H9 (cell line): ENCODE results near the gene PRLH. TPM values are rescaled to one million over a fixed set of nuclear protein-coding genes. Genes with fewer than 3 reads are reported as not detected.

Experiments used
- DNase-seq: peaks from one replicate; pipeline ENCODE4 v3.0.0-alpha.2; 2017
- H2AFZ ChIP-seq: one replicate; pipeline ENCODE4 v1.6.1; 2013; ENCODE audit warnings: mild to moderate bottlenecking, low read length, control low read depth, moderate library complexity
- H2AK5ac ChIP-seq: 2 replicates; pipeline ENCODE4 v1.6.1; 2013; ENCODE audit warnings: low read length, control low read depth, mixed read lengths; ENCODE audit not compliant: insufficient read length
- H2BK120ac ChIP-seq: one replicate; pipeline ENCODE4 v1.6.1; 2013; ENCODE audit warnings: low read depth, mild to moderate bottlenecking, low read length, control low read depth, inconsistent platforms; ENCODE audit not compliant: poor library complexity, severe bottlenecking
- H2BK12ac ChIP-seq: 2 replicates; pipeline ENCODE4 v1.6.1; 2013; ENCODE audit warnings: low read length, control low read depth, mixed read lengths, low read depth; ENCODE audit not compliant: insufficient read length
- H2BK15ac ChIP-seq: 2 replicates; pipeline ENCODE4 v1.6.1; 2013; ENCODE audit warnings: low read depth, low read length, control low read depth
- H2BK20ac ChIP-seq: one replicate; pipeline ENCODE4 v1.6.1; 2013; ENCODE audit warnings: low read depth, mild to moderate bottlenecking, low read length, control low read depth, inconsistent platforms; ENCODE audit not compliant: poor library complexity, severe bottlenecking
- H2BK5ac ChIP-seq: 2 replicates; pipeline ENCODE4 v1.6.1; 2013; ENCODE audit warnings: low read length, control low read depth, mixed read lengths; ENCODE audit not compliant: insufficient read length
- H3K14ac ChIP-seq: 2 replicates; pipeline ENCODE4 v1.6.1; 2013; ENCODE audit warnings: low read length, control low read depth; ENCODE audit not compliant: insufficient read depth
- H3K18ac ChIP-seq: 2 replicates; pipeline ENCODE4 v1.6.1; 2013; ENCODE audit warnings: low read depth, mild to moderate bottlenecking, mixed read lengths, low read length, control low read depth; ENCODE audit not compliant: insufficient read length
- H3K23ac ChIP-seq: 2 replicates; pipeline ENCODE4 v1.6.1; 2013; ENCODE audit warnings: low read length, control low read depth, mixed read lengths, low read depth; ENCODE audit not compliant: insufficient read length
- H3K23me2 ChIP-seq: 2 replicates; pipeline ENCODE4 v1.6.1; 2013; ENCODE audit warnings: low read depth, mild to moderate bottlenecking, mixed read lengths, low read length, control low read depth; ENCODE audit not compliant: insufficient read length, poor library complexity, severe bottlenecking
- H3K27ac ChIP-seq: 2 replicates; pipeline ENCODE4 v1.5.1; 2013; ENCODE audit warnings: low read length, control low read depth, mixed read lengths, low read depth; ENCODE audit not compliant: insufficient read length
- H3K27me3 ChIP-seq: 2 replicates; pipeline ENCODE4 v1.6.1; 2013; ENCODE audit warnings: low read length, control low read depth, inconsistent platforms; ENCODE audit not compliant: insufficient read depth
- H3K4ac ChIP-seq: 2 replicates; pipeline ENCODE4 v1.6.1; 2013; ENCODE audit warnings: low read depth, mild to moderate bottlenecking, control low read depth, inconsistent platforms, low read length, moderate library complexity
- H3K4me1 ChIP-seq: 2 replicates; pipeline ENCODE4 v1.6.1; 2013; ENCODE audit warnings: low read length, control low read depth, inconsistent platforms; ENCODE audit not compliant: insufficient read depth
- H3K4me2 ChIP-seq: 2 replicates; pipeline ENCODE4 v1.6.1; 2013; ENCODE audit warnings: low read length, control low read depth, mixed read lengths; ENCODE audit not compliant: insufficient read length, insufficient read depth
- H3K56ac ChIP-seq: 2 replicates; pipeline ENCODE4 v1.6.1; 2013; ENCODE audit warnings: low read depth, mild to moderate bottlenecking, mixed read lengths, low read length, control low read depth; ENCODE audit not compliant: insufficient read length
- H3K79me1 ChIP-seq: 2 replicates; pipeline ENCODE4 v1.6.1; 2013; ENCODE audit warnings: low read depth, mild to moderate bottlenecking, moderate library complexity, low read length, control low read depth, inconsistent platforms; ENCODE audit not compliant: insufficient read depth, poor library complexity, severe bottlenecking
- H3K79me2 ChIP-seq: 2 replicates; pipeline ENCODE4 v1.6.1; 2013; ENCODE audit warnings: low read length, control low read depth, inconsistent platforms; ENCODE audit not compliant: insufficient read depth
- H3K9ac ChIP-seq: 2 replicates; pipeline ENCODE4 v1.6.1; 2013; ENCODE audit warnings: low read length, control low read depth, mixed read lengths; ENCODE audit not compliant: insufficient read length; ENCODE audit errors: extremely low read depth
- H3K9me3 ChIP-seq: one replicate; pipeline ENCODE4 v1.6.1; 2013; ENCODE audit warnings: low read depth, low read length, inconsistent platforms; ENCODE audit not compliant: control insufficient read depth
- H3T11ph ChIP-seq: one replicate; pipeline ENCODE4 v1.6.1; 2013; ENCODE audit warnings: mild to moderate bottlenecking, low read length, control low read depth, inconsistent platforms
- H4K20me1 ChIP-seq: one replicate; pipeline ENCODE4 v1.6.1; 2013; ENCODE audit not compliant: control insufficient read depth, insufficient read length, insufficient read depth
- H4K5ac ChIP-seq: 2 replicates; pipeline ENCODE4 v1.6.1; 2013; ENCODE audit warnings: low read depth, mild to moderate bottlenecking, mixed read lengths, low read length, control low read depth; ENCODE audit not compliant: insufficient read length
- H4K8ac ChIP-seq: replicated peaks from 2 replicates; pipeline ENCODE4 v1.6.1; 2013; ENCODE audit warnings: low read length, control low read depth, mixed read lengths, low read depth; ENCODE audit not compliant: insufficient read length
- H4K91ac ChIP-seq: 2 replicates; pipeline ENCODE4 v1.6.1; 2013; ENCODE audit warnings: low read depth, mild to moderate bottlenecking, moderate library complexity, mixed read lengths, low read length, control low read depth; ENCODE audit not compliant: insufficient read length
- H3K27ac Mint-ChIP-seq, 3 experiments: 2 replicates in 2 of 3; 3 replicates in 1 of 3; pipeline ENCODE4 v1.8.0; 2020 to 2021; ENCODE audit warnings: mixed read lengths in 3 of 3, mild to moderate bottlenecking in 1 of 3, moderate library complexity in 1 of 3
- H3K27me3 Mint-ChIP-seq: 2 replicates; pipeline ENCODE4 v1.8.0; 2021; ENCODE audit warnings: low read depth, mild to moderate bottlenecking, moderate library complexity, mixed read lengths
- H3K36me3 Mint-ChIP-seq, 3 experiments: 2 replicates in 2 of 3; 3 replicates in 1 of 3; pipeline ENCODE4 v1.8.0; 2020 to 2021; ENCODE audit warnings: low read depth in 3 of 3, mixed read lengths in 3 of 3; ENCODE audit not compliant: insufficient read depth in 1 of 3
- H3K4me1 Mint-ChIP-seq, 2 experiments: 2 replicates each; pipeline ENCODE4 v1.8.0; 2020; ENCODE audit warnings: mixed read lengths in 2 of 2
- H3K4me3 Mint-ChIP-seq, 2 experiments: 2 replicates in 1 of 2; 3 replicates in 1 of 2; pipeline ENCODE4 v1.8.0; 2020 to 2021; ENCODE audit warnings: mild to moderate bottlenecking in 2 of 2, mixed read lengths in 2 of 2, moderate library complexity in 1 of 2
- H3K9me3 Mint-ChIP-seq, 2 experiments: 2 replicates in 1 of 2; 3 replicates in 1 of 2; pipeline ENCODE4 v1.8.0; 2020; ENCODE audit warnings: mild to moderate bottlenecking in 2 of 2, mixed read lengths in 2 of 2, moderate library complexity in 1 of 2
- WGBS: extraction: QIAGEN DNeasy Blood & Tissue Kit; methylation state at CpG from one replicate; pipeline ENCODE4 v1.1.7; 2013; ENCODE audit warnings: missing lambda C conversion rate, low lambda C conversion rate, mixed read lengths; ENCODE audit not compliant: insufficient read length; ENCODE audit errors: extremely low coverage; 5-methylcytosine and 5-hydroxymethylcytosine counted together
- total RNA-seq: library from RNA; stranded (reverse); gene quantifications from 2 replicates; pipeline ENCODE4 v1.2.1, GENCODE V29; 2021
- TF ChIP-seq, protein P1 (sequence below): fragments of 200-600 bp; sonication (generic); conservative IDR thresholded peaks from 3 replicates; pipeline ENCODE4 v1.8.0; 2021; ENCODE audit warnings: antibody characterized with exemption, mild to moderate bottlenecking

The PRLH gene
- total RNA-seq, 1 experiment from 2014 or later, result not detected

DNA sequence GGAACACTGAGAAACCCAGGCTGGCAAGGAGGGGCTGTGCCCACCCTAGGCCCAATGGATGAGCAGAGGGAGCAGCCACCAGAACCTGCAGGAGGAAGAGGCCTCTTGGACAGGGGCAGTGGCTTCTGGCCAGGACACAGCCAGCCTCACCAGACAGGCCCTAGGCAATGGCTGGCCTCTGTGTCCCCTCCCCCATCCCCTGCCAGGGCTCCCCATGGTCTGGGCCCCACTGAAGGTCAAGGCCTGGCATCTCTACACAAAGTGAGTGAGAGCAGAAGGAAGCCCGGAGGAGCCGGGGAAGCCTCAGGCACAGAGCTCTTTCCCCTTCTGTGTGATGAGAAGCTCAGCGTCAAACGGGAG, 6.3 kb downstream of the PRLH start:
- no peaks in the 10 kb centered on the region for H3K23me2 ChIP-seq
- H4K20me1 ChIP-seq, result no peaks in the 10 kb centered on the region
- H2AK5ac ChIP-seq, result no peak overlapping the region
- H3T11ph ChIP-seq, result no peak overlapping the region
- no peak overlapping the region for H3K14ac ChIP-seq
- H3K27ac ChIP-seq, result no peak overlapping the region
- no peak overlapping the region for H3K4ac ChIP-seq
- H3K79me2 ChIP-seq, result no peaks in the 10 kb centered on the region
- no peaks in the 10 kb centered on the region for H3K9me3 ChIP-seq
- TF ChIP-seq, protein P1, sequence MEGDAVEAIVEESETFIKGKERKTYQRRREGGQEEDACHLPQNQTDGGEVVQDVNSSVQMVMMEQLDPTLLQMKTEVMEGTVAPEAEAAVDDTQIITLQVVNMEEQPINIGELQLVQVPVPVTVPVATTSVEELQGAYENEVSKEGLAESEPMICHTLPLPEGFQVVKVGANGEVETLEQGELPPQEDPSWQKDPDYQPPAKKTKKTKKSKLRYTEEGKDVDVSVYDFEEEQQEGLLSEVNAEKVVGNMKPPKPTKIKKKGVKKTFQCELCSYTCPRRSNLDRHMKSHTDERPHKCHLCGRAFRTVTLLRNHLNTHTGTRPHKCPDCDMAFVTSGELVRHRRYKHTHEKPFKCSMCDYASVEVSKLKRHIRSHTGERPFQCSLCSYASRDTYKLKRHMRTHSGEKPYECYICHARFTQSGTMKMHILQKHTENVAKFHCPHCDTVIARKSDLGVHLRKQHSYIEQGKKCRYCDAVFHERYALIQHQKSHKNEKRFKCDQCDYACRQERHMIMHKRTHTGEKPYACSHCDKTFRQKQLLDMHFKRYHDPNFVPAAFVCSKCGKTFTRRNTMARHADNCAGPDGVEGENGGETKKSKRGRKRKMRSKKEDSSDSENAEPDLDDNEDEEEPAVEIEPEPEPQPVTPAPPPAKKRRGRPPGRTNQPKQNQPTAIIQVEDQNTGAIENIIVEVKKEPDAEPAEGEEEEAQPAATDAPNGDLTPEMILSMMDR, result no peak
- no peak overlapping the region for H2BK12ac ChIP-seq
- H2BK20ac ChIP-seq, result no peak overlapping the region
- H4K91ac ChIP-seq, result no peak overlapping the region
- no peak overlapping the region for H2BK120ac ChIP-seq
- H3K27me3 ChIP-seq, result no peaks in the 10 kb centered on the region
- no peak overlapping the region for H3K27ac Mint-ChIP-seq
- WGBS, result no CpG with 5 or more reads among the region's 4 CpGs
- H3K56ac ChIP-seq, result no peak overlapping the region
- H3K36me3 Mint-ChIP-seq, result peaks cover 0 to 28% (median 5%) of the 10 kb centered on the region in 3 experiments; a peak in 4 of 7 replicates
- no peak overlapping the region for H3K4me3 Mint-ChIP-seq
- H3K4me1 Mint-ChIP-seq, result peaks cover 13 to 14% of the 10 kb centered on the region in 2 experiments
- H3K18ac ChIP-seq, result no peak overlapping the region
- H3K9ac ChIP-seq, result no peak overlapping the region
- H4K5ac ChIP-seq, result no peak overlapping the region
- H2BK5ac ChIP-seq, result no peak overlapping the region
- H2BK15ac ChIP-seq, result no peak overlapping the region
- no peak for DNase-seq
- no peaks in the 10 kb centered on the region for H3K27me3 Mint-ChIP-seq
- no peak overlapping the region for H4K8ac ChIP-seq
- no peak overlapping the region for H3K4me2 ChIP-seq
- 0 out of 2 replicates have a peak, but pooled peaks cover 3% of the 10 kb centered on the region for H3K4me1 ChIP-seq
- H3K79me1 ChIP-seq, result no peaks in the 10 kb centered on the region
- H2AFZ ChIP-seq, result no peak overlapping the region
- H3K9me3 Mint-ChIP-seq, result no peaks in the 10 kb centered on the region
- no peak overlapping the region for H3K23ac ChIP-seq
